ENCODE measurements around the gene CSNK1D.

CSNK1D gene

GRCh38 chr17:82247856-82248671 is 25.4 kb downstream of the CSNK1D start:
- DNase-seq = no peak

GRCh38 chr17:82247182-82247823 is 26.2 kb downstream of the CSNK1D start:
- DNase-seq = no peak

- DNase-seq = no peak
Measured at GRCh38 chr17:82246365-82247181, 26.9 kb downstream of the CSNK1D start.

- DNase-seq = no peak
Measured at GRCh38 chr17:82246040-82246364, 27.5 kb downstream of the CSNK1D start.

- no peak for DNase-seq
Measured at GRCh38 chr17:82245134-82246039, 28.1 kb downstream of the CSNK1D start.

- no peak for DNase-seq
Measured at GRCh38 chr17:82244413-82245133, 28.9 kb downstream of the CSNK1D start.

- DNase-seq = no peak
Measured at GRCh38 chr17:82243648-82244412, 29.7 kb downstream of the CSNK1D start.

GRCh38 chr17:82242977-82243647 is 30.4 kb downstream of the CSNK1D start:
- no peak for DNase-seq

- no peak for DNase-seq
Measured at GRCh38 chr17:82242698-82242976, 30.9 kb downstream of the CSNK1D start.

GRCh38 chr17:82241926-82242697 is 31.4 kb downstream of the CSNK1D start:
- DNase-seq = no peak

- no peak for DNase-seq
Measured at GRCh38 chr17:82241183-82241925, 32.1 kb downstream of the CSNK1D start.

- no peak for DNase-seq
Measured at GRCh38 chr17:82240506-82241182, 32.9 kb downstream of the CSNK1D start.

- DNase-seq = no peak
Measured at GRCh38 chr17:82239926-82240505, 33.5 kb downstream of the CSNK1D start.

GRCh38 chr17:82239401-82239925 is 34.0 kb downstream of the CSNK1D start:
- no peak for DNase-seq

GRCh38 chr17:82238472-82239201 is 34.9 kb downstream of the CSNK1D start:
- DNase-seq = no peak

- DNase-seq = no peak
Measured at GRCh38 chr17:82237746-82238471, 35.6 kb downstream of the CSNK1D start.
